ENCODE data around the gene CD63.
A peak's percentile ranks its signal among the peaks of the same experiment; 100 is the strongest.

CD63 gene

GRCh38 chr12:55717011-55718007, 11.5 kb downstream of the CD63 start:
- Histone ChIP-seq H3K4me1 (peaks cover 7% of the 10 kb centered on the region), H3K9me3 (ENCODE audit: control insufficient read depth, low read length) (no peaks in the 10 kb centered on the region), H3K9ac (no peak overlapping the region)

GRCh38 chr12:55716582-55716957, 12.2 kb downstream of the CD63 start:
- peak overlapping the region; percentile 96 for H2AFZ ChIP-seq
- H3K27me3 ChIP-seq (ENCODE audit: control insufficient read depth, insufficient read depth, low read length): no peaks in the 10 kb centered on the region
- H3K79me2 ChIP-seq: no peaks in the 10 kb centered on the region
- peaks cover 7% of the 10 kb centered on the region for H3K4me1 ChIP-seq
- H3K4me2 ChIP-seq (ENCODE audit: low read length): peak overlapping the region; percentile 94
- H3K27ac ChIP-seq: peak overlapping the region; percentile 90
- H3K36me3 ChIP-seq (ENCODE audit: control insufficient read depth, insufficient read depth, low read length): no peaks in the 10 kb centered on the region
- no peak for TF ChIP-seq CTCF (IDR thresholded peaks at IDR 0.05)
- H3K4me3 ChIP-seq (ENCODE audit: low read depth, low read length): peak overlapping the region; percentile 72
- no peak overlapping the region for H3K9ac ChIP-seq
- no peaks in the 10 kb centered on the region for H3K9me3 ChIP-seq (ENCODE audit: control insufficient read depth, low read length)

More at GRCh38 chr12:55717011-55718007, 11.5 kb downstream of the CD63 start:
- no peak overlapping the region for H2AFZ ChIP-seq
- peak overlapping the region; percentile 72 for H3K4me3 ChIP-seq (ENCODE audit: low read depth, low read length)
- no peak for TF ChIP-seq CTCF (IDR thresholded peaks at IDR 0.05)
- H3K4me2 ChIP-seq (ENCODE audit: low read length): peak overlapping the region; percentile 94
- H3K36me3 ChIP-seq (ENCODE audit: control insufficient read depth, insufficient read depth, low read length): no peaks in the 10 kb centered on the region
- no peaks in the 10 kb centered on the region for H3K27me3 ChIP-seq (ENCODE audit: control insufficient read depth, insufficient read depth, low read length)
- peak overlapping the region; percentile 26 for H3K27ac ChIP-seq
- no peaks in the 10 kb centered on the region for H3K79me2 ChIP-seq

GRCh38 chr12:55715833-55716581, 12.8 kb downstream of the CD63 start, which contains the start of gene BLOC1S1:
Gene BLOC1S1 (plus strand): TSS chr12:55716046. CDS start chr12:55716052, 6 bp downstream.
- peak within 1 kb of the TSS; percentile 90 for H3K27ac ChIP-seq
- peak within 1 kb of the TSS; percentile 96 for H2AFZ ChIP-seq
- no peak within 1 kb of the TSS for H3K9ac ChIP-seq
- H3K79me2 ChIP-seq: no peaks in the 10 kb centered on the region
- TF ChIP-seq CTCF (IDR thresholded peaks at IDR 0.05): no peak
- peak within 1 kb of the TSS; percentile 72 for H3K4me3 ChIP-seq (ENCODE audit: low read depth, low read length)
- H3K36me3 ChIP-seq (ENCODE audit: control insufficient read depth, insufficient read depth, low read length): no peaks in the 10 kb centered on the region
- H3K27me3 ChIP-seq (ENCODE audit: control insufficient read depth, insufficient read depth, low read length): no peaks in the 10 kb centered on the region
- H3K4me2 ChIP-seq (ENCODE audit: low read length): peak within 1 kb of the TSS; percentile 94
- H3K9me3 ChIP-seq (ENCODE audit: control insufficient read depth, low read length): no peaks in the 10 kb centered on the region
- peaks cover 7% of the 10 kb centered on the region for H3K4me1 ChIP-seq

GRCh38 chr12:55715169-55715764, 13.5 kb downstream of the CD63 start:
- Histone ChIP-seq H3K79me2 (no peaks in the 10 kb centered on the region), H3K36me3 (ENCODE audit: control insufficient read depth, insufficient read depth, low read length) (no peaks in the 10 kb centered on the region), H3K9ac (no peak overlapping the region), H3K4me3 (ENCODE audit: low read depth, low read length) (peak overlapping the region; percentile 72), H3K9me3 (ENCODE audit: control insufficient read depth, low read length) (no peaks in the 10 kb centered on the region), H3K4me2 (ENCODE audit: low read length) (peak overlapping the region; percentile 94), H3K27ac (peak overlapping the region; percentile 90), H3K27me3 (ENCODE audit: control insufficient read depth, insufficient read depth, low read length) (no peaks in the 10 kb centered on the region), H2AFZ (peak overlapping the region; percentile 96), H3K4me1 (peaks cover 7% of the 10 kb centered on the region)
- TF ChIP-seq CTCF (IDR thresholded peaks at IDR 0.05): no peak

Data from parathyroid adenoma (tissue), 2 donors.